Measurements from ENCODE around the gene VEZF1. TPM values are rescaled to one million over a fixed set of nuclear protein-coding genes. Genes with fewer than 3 reads are reported as not detected.

The VEZF1 gene
- total RNA-seq, 2 donors from 2014 or later = 56.1 to 61.8 TPM

Other genes starting within 250 kb of the VEZF1 start
- gene CCDC182, start 243.0 kb downstream of the VEZF1 start, total RNA-seq = not detected
- gene MRPS23, start 138.2 kb downstream of the VEZF1 start, total RNA-seq = 10 to 100 TPM; 25.2 to 26.5 TPM
- 10 to 100 TPM; 42.3 to 43.6 TPM for gene CUEDC1, start 32.8 kb downstream of the VEZF1 start, total RNA-seq
- 100 to 1,000 TPM; 120 to 152 TPM for gene SRSF1, start 19.0 kb upstream of the VEZF1 start, total RNA-seq
- 10 to 100 TPM; 30.6 to 35.4 TPM for gene DYNLL2, start 95.2 kb upstream of the VEZF1 start, total RNA-seq
- gene OR4D1, start 160.1 kb upstream of the VEZF1 start, total RNA-seq = not detected
- not detected for gene OR4D2, start 178.7 kb upstream of the VEZF1 start, total RNA-seq
- gene EPX, start 204.5 kb upstream of the VEZF1 start, total RNA-seq = not detected
- 1 to 10 TPM; 9.4 to 9.7 TPM for gene MKS1, start 231.0 kb upstream of the VEZF1 start, total RNA-seq

All from posterior vena cava (tissue), 2 donors.